GM12872 (cell line): ENCODE data around the gene C5orf46.

Source experiments
- CTCF ChIP-seq: IDR thresholded peaks from 3 replicates; pipeline ENCODE4 v1.5.1; 2011; ENCODE audit warnings: low read depth, mild to moderate bottlenecking, low read length, moderate library complexity; ENCODE audit not compliant: insufficient read depth

C5orf46 gene

GRCh38 chr5:147876626-147877025 is 29.7 kb downstream of the C5orf46 start:
- TF ChIP-seq CTCF: no peak

GRCh38 chr5:147876141-147876540 is 30.2 kb downstream of the C5orf46 start:
- TF ChIP-seq CTCF: no peak

- TF ChIP-seq CTCF: no peak
Measured at GRCh38 chr5:147874910-147875367, 31.4 kb downstream of the C5orf46 start.

- no peak for TF ChIP-seq CTCF
Measured at GRCh38 chr5:147869112-147869511, 37.2 kb downstream of the C5orf46 start.

- no peak for TF ChIP-seq CTCF
Measured at GRCh38 chr5:147863454-147864158, 42.7 kb downstream of the C5orf46 start.

- TF ChIP-seq CTCF: no peak
Measured at GRCh38 chr5:147860641-147861025, 45.7 kb downstream of the C5orf46 start.

- TF ChIP-seq CTCF: no peak
Measured at GRCh38 chr5:147859962-147860640, 46.2 kb downstream of the C5orf46 start.
